Skeletal muscle tissue (tissue), 4 donors: ENCODE results near the gene SLC4A4. TPM values are rescaled to one million over a fixed set of nuclear protein-coding genes. Genes with fewer than 3 reads are reported as not detected.

Experiments used
- H3K27ac ChIP-seq: one replicate; pipeline ENCODE4 v1.7.0; 2013; ENCODE audit warnings: mild to moderate bottlenecking, low read depth, low read length, inconsistent platforms
- H3K27me3 ChIP-seq, 3 donors: one replicate each; pipeline ENCODE4 v1.7.0; 2013; ENCODE audit warnings: low read length in 3 of 3; ENCODE audit not compliant: control insufficient read depth in 3 of 3, insufficient read depth in 3 of 3
- H3K36me3 ChIP-seq, 3 donors: one replicate each; pipeline ENCODE4 v1.7.0; 2013; ENCODE audit warnings: low read length in 3 of 3; ENCODE audit not compliant: control insufficient read depth in 3 of 3, insufficient read depth in 3 of 3
- H3K4me1 ChIP-seq, 3 donors: one replicate each; pipeline ENCODE4 v1.7.0; 2013; ENCODE audit warnings: low read length in 3 of 3, mild to moderate bottlenecking in 3 of 3; ENCODE audit not compliant: control insufficient read depth in 3 of 3, insufficient read depth in 3 of 3
- H3K4me3 ChIP-seq, 3 donors: one replicate each; pipeline ENCODE4 v1.7.0; 2013; ENCODE audit warnings: low read length in 3 of 3
- H3K9ac ChIP-seq, 3 donors: one replicate each; pipeline ENCODE4 v1.7.0; 2013; ENCODE audit warnings: low read length in 3 of 3, mild to moderate bottlenecking in 3 of 3, moderate library complexity in 2 of 3, low read depth in 1 of 3
- H3K9me3 ChIP-seq, 3 donors: one replicate each; pipeline ENCODE4 v1.7.0; 2013; ENCODE audit warnings: low read length in 3 of 3; ENCODE audit not compliant: control insufficient read depth in 3 of 3
- total RNA-seq: library from RNA; depleted of rRNA; stranded (reverse); fragments of >200 nt; gene quantifications from one replicate; pipeline ENCODE4 v1.2.3, GENCODE V29; 2014
- donor health status: Osteomylitis.

SLC4A4 gene
- total RNA-seq, 1 donor from 2014 or later: 13.0 TPM

DNA sequence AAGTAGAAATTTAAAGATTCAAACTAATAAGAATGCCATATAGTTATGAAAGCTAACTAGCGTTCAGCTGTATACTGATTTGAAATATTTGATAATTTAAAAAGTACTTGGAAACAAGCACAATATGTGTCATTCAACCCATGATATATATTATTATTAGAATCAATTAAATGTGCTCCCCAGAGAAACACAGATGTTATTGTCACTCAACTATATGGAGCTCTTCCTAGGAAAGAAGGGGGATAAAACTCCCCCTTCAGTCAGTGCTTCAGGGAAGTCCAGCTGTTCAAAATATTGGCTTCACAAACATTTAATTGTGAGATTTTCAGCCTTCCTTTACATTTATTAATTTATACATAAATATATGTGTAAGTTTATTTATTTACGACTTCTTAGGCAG is 135.9 kb downstream of the SLC4A4 start:
- Histone ChIP-seq H3K9ac (no peak overlapping the region), H3K27ac (no peak overlapping the region)

DNA sequence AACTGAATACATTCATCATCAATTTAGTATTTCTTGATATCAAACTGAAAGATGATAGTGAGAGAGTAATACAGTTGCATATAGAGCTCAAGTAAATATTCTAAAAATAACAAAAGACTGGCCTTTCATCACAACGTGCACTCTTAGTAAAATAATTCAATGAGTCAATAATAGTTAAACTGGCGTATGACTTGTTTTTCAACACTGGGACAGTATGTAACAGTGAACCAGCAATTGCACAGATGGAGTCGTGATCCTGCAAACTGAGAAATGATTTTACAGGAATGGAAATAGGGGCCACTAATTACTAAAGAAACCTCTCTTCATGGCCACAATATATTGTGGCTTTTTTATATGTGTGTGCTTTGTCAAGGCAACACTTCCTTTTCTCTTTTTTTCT is 137.4 kb downstream of the SLC4A4 start:
- Histone ChIP-seq H3K9ac (no peak overlapping the region), H3K27me3 (no peaks in the 10 kb centered on the region), H3K27ac (no peak overlapping the region), H3K4me3 (no peak overlapping the region), H3K4me1 (peaks cover 0 to 4% (median 0%) of the 10 kb centered on the region in 3 donors), H3K36me3 (peaks cover 0 to 3% (median 0%) of the 10 kb centered on the region in 3 donors), H3K9me3 (no peaks in the 10 kb centered on the region)

More for the DNA sequence above, 135.9 kb downstream of the SLC4A4 start:
- Histone ChIP-seq H3K4me1 (no peaks in the 10 kb centered on the region), H3K9me3 (no peaks in the 10 kb centered on the region), H3K36me3 (peaks cover 0 to 3% (median 0%) of the 10 kb centered on the region in 3 donors), H3K4me3 (no peak overlapping the region), H3K27me3 (no peaks in the 10 kb centered on the region)

DNA sequence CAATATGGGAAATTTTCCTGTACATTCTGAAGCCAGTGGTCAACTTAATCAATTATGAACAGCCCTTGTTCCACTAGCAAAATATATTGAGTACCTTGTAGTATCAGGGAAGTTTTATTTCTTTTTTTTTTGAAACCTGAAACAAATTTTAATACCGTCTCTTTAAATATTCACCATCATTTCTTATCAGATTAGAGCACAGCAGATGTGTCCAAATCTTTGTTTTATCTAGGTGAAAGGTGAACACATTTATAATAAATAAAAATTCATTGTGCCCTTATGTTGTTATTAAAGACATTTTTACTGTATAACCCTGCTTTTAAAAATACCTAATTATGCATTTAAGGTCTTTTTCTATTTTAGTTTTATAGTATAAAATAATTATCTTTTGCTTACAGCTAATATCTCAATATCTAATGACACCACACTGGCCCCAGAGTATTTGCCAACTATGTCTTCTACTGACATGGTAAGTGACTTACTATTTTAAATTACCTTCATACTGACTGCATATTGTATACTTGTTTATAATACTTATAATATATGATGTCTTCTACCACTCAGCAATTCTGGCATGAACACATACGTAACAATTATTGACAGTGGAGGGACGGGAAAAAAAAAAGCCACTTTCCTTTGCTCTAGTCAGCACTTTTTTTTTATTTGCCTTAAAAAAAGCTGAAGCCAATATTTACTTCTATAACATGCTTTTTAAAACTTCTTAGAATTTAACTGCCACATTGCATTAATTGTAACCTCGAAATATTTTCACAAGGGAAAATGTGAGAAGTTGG is 147.9 kb downstream of the SLC4A4 start:
- Histone ChIP-seq H3K4me3 (peak overlapping the region in 1 of 3 donors; percentile 10), H3K4me1 (peaks cover 0 to 2% (median 0%) of the 10 kb centered on the region in 3 donors), H3K27ac (no peak overlapping the region), H3K36me3 (no peaks in the 10 kb centered on the region), H3K9me3 (no peaks in the 10 kb centered on the region), H3K27me3 (no peaks in the 10 kb centered on the region), H3K9ac (peak overlapping the region in 1 of 3 donors; percentile 28)

DNA sequence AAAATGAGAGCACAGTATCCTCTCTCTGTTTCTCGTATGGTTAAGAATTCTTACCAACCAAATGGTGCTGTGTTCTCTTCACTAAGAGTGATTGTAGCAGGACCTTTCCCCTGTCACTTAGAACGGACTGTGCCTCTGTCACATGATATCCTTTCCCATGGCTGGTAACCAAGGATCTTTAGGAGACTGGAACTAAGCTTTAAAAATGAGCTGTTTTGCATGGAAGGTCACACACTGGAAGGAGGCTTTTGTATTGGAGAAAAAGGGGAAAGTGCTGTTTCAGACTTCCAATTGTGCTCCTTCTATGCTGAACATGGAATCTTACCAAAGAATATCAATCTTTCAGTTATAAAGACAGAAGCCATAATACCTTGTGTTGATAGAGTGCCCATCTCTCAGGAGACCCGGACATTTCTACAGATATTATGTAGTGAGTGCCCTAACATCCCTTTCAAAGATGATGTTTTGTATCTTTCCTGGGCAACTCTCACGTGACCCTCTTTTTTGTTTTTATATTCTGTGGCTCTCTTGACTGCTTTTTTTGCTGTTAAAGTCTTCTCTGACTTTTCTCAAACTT is 148.6 kb downstream of the SLC4A4 start:
- Histone ChIP-seq H3K9me3 (no peaks in the 10 kb centered on the region), H3K4me1 (no peaks in the 10 kb centered on the region), H3K9ac (peak overlapping the region in 1 of 3 donors; percentile 28), H3K36me3 (no peaks in the 10 kb centered on the region), H3K27me3 (no peaks in the 10 kb centered on the region), H3K27ac (no peak overlapping the region), H3K4me3 (peak overlapping the region in 1 of 3 donors; percentile 10)

DNA sequence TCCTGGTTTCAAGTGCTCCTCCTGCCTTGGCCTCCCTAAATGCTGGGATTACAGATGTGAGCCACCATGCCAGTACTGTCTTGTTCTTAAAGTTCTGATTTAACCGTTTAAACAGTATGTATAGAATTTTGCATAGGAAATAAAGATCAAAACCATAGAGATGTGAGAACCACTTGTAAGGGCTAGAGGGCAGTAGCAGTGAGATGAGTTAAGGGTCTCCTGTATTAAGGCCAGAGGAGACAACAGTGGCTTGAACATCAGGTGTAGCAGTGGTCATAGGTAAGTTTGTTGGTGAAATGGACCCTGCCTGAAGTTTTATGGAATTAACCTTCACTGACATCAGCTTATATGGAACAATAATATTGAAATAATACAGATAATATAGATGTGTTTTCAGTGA is 155.7 kb downstream of the SLC4A4 start:
- no peaks in the 10 kb centered on the region for H3K4me1 ChIP-seq
- H3K36me3 ChIP-seq: no peaks in the 10 kb centered on the region
- H3K27me3 ChIP-seq: no peaks in the 10 kb centered on the region
- H3K9ac ChIP-seq: no peak overlapping the region
- no peaks in the 10 kb centered on the region for H3K9me3 ChIP-seq
- H3K4me3 ChIP-seq: no peak overlapping the region
- no peak overlapping the region for H3K27ac ChIP-seq

DNA sequence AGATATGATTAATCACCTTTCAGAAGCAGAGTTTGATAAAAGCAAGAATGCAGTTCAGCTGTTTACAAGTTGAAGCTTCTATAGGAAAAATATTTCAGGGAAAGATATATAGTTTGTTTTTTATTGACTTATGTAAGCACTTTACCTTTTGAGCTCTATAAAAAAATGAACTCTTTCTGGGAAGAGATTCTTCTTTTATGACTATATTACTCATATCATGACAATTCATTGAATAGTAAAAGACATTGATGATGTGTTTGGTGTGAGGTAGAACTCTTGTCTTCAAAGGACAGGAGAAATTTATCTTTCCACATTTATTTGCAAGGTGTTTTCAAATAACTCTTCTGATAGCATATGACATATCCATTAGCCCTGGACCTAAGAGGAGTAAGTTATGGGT is 156.6 kb downstream of the SLC4A4 start:
- H3K27me3 ChIP-seq: no peaks in the 10 kb centered on the region
- H3K9me3 ChIP-seq: no peaks in the 10 kb centered on the region
- no peaks in the 10 kb centered on the region for H3K4me1 ChIP-seq
- H3K4me3 ChIP-seq: no peak overlapping the region
- H3K27ac ChIP-seq: no peak overlapping the region
- H3K36me3 ChIP-seq: no peaks in the 10 kb centered on the region
- H3K9ac ChIP-seq: no peak overlapping the region

DNA sequence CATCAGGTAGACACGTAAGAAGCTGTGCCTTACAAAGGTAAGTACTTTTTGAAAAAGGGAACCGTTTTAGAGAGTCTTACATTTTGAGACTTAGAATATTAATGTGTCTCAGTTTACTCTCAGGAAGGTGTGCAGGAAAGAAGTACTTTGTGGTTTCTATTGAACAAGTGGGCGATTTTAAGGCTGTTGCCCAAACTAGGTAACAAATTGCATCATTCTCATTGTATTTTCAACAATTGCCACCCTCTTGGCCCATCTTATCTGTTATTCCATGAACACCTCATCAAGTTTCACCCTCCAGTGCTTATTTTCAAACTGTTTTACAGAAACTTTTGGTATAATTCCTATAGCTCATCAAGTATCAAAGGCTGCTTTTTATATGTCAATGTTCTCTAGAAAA is 158.3 kb downstream of the SLC4A4 start:
- Histone ChIP-seq H3K36me3 (no peaks in the 10 kb centered on the region), H3K27ac (no peak overlapping the region)

DNA sequence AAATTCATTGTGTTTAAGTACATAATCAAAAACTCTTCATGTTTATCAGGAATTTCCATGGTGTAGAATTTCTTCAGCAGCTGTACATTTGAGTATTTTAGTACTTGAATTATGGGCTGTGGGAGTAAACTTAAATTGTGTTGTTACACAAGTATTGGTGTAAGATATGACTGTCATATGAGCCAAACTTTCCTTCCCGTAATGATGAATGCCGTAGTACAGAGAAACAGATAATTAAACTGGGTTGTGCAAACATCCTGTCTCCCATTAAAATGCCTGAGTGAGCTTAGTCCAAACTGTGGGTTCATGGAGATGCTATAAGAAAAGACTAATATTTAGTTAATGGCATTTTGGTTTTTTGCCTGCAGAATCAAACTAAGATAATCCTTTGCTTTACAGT is 159.2 kb downstream of the SLC4A4 start:
- Histone ChIP-seq H3K27me3 (no peaks in the 10 kb centered on the region), H3K9me3 (no peaks in the 10 kb centered on the region), H3K27ac (no peak overlapping the region), H3K9ac (no peak overlapping the region), H3K4me3 (no peak overlapping the region), H3K4me1 (no peaks in the 10 kb centered on the region), H3K36me3 (no peaks in the 10 kb centered on the region)

More for the DNA sequence above, 158.3 kb downstream of the SLC4A4 start:
- no peaks in the 10 kb centered on the region for H3K9me3 ChIP-seq
- H3K4me1 ChIP-seq: no peaks in the 10 kb centered on the region
- no peaks in the 10 kb centered on the region for H3K27me3 ChIP-seq
- no peak overlapping the region for H3K4me3 ChIP-seq
- H3K9ac ChIP-seq: no peak overlapping the region

DNA sequence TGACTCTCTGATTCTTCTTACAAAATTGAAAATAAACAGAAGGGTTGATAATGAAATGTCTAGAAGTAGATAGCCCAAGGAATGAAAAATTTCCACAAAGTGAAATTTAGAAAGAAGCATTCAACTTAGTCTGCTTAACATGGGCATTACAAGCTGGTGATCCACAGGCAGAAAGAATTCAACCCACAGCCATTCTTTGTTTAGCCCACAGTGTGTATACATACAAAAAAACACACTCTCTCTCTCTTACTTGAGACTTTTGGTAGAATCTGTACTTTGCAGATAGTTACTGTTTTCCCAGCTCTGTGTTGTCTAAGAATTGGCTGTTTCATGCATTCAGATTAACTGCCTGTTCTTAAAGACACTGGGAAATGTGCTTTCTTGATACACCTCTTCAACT is 159.8 kb downstream of the SLC4A4 start:
- H3K36me3 ChIP-seq: no peaks in the 10 kb centered on the region
- H3K4me1 ChIP-seq: no peaks in the 10 kb centered on the region
- no peak overlapping the region for H3K27ac ChIP-seq
- no peaks in the 10 kb centered on the region for H3K9me3 ChIP-seq
- no peak overlapping the region for H3K4me3 ChIP-seq
- H3K9ac ChIP-seq: no peak overlapping the region
- no peaks in the 10 kb centered on the region for H3K27me3 ChIP-seq

DNA sequence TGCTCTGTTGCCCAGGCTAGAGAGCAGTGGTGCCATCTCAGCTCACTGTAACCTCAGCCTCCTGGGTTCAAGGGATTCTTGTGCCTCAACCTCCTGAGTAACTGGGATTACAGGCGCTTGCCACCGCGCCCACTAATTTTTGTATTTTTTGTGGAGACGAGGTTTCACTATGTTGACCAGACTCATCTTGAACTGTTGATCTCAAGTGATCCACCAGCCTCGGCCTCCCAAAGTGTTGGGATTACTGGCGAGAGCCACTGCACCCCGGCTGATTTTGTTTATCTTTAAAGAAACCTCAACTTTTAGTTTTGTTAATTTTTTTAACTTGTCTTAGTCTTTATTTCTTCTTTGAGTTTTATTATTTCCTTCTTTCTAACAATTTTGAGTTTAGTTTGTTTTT is 163.2 kb downstream of the SLC4A4 start:
- no peaks in the 10 kb centered on the region for H3K9me3 ChIP-seq
- no peaks in the 10 kb centered on the region for H3K36me3 ChIP-seq
- no peaks in the 10 kb centered on the region for H3K27me3 ChIP-seq
- no peaks in the 10 kb centered on the region for H3K4me1 ChIP-seq
- no peak overlapping the region for H3K4me3 ChIP-seq
- H3K27ac ChIP-seq: no peak overlapping the region
- no peak overlapping the region for H3K9ac ChIP-seq
